HEK293T (cell line): ENCODE data around the gene CCM2.
A peak's percentile ranks its signal among the peaks of the same experiment; 100 is the strongest.

Source experiments
- ARNT ChIP-seq: fragments of 450-650 bp; IDR thresholded peaks from 2 replicates; pipeline ENCODE4 v1.6.1; 2017; ENCODE audit warnings: mild to moderate bottlenecking
- BHLHE40 ChIP-seq: fragments of 450-650 bp; IDR thresholded peaks from 2 replicates; pipeline ENCODE4 v1.6.1; 2016; ENCODE audit warnings: mild to moderate bottlenecking, moderate library complexity, borderline replicate concordance
- CTBP1 ChIP-seq: fragments of 450-650 bp; IDR thresholded peaks from 2 replicates; pipeline ENCODE4 v1.6.1; 2016; ENCODE audit warnings: borderline replicate concordance
- ELF4 ChIP-seq: fragments of 450-650 bp; IDR thresholded peaks from 2 replicates; pipeline ENCODE4 v1.6.1; 2017; ENCODE audit warnings: antibody characterized with exemption
- FOXA1 ChIP-seq: fragments of 450-650 bp; IDR thresholded peaks from 2 replicates; pipeline ENCODE4 v1.6.1; 2016; ENCODE audit warnings: mild to moderate bottlenecking
- FOXK2 ChIP-seq: fragments of 450-650 bp; IDR thresholded peaks from 2 replicates; pipeline ENCODE4 v1.6.1; 2016; ENCODE audit warnings: mild to moderate bottlenecking
- FOXM1 ChIP-seq: fragments of 450-650 bp; IDR thresholded peaks from 2 replicates; pipeline ENCODE4 v1.6.1; 2017; ENCODE audit warnings: mild to moderate bottlenecking, borderline replicate concordance
- HDGF ChIP-seq: fragments of 450-650 bp; IDR thresholded peaks from 2 replicates; pipeline ENCODE4 v1.6.1; 2017; ENCODE audit warnings: antibody characterized with exemption, borderline replicate concordance
- L3MBTL2 ChIP-seq: fragments of 450-650 bp; conservative IDR thresholded peaks from 2 replicates; pipeline ENCODE4 v1.6.1; 2016; ENCODE audit warnings: mild to moderate bottlenecking
- NFRKB ChIP-seq: fragments of 450-650 bp; IDR thresholded peaks from 2 replicates; pipeline ENCODE4 v1.6.1; 2016; ENCODE audit warnings: mild to moderate bottlenecking, moderate library complexity
- PKNOX1 ChIP-seq: fragments of 450-650 bp; IDR thresholded peaks from 2 replicates; pipeline ENCODE4 v1.6.1; 2016
- SP1 ChIP-seq: fragments of 450-650 bp; IDR thresholded peaks from 2 replicates; pipeline ENCODE4 v1.6.1; 2017
- SUZ12 ChIP-seq: fragments of 450-650 bp; IDR thresholded peaks from 2 replicates; pipeline ENCODE4 v1.6.1; 2016; ENCODE audit warnings: mild to moderate bottlenecking
- TARDBP ChIP-seq: fragments of 450-650 bp; IDR thresholded peaks from 2 replicates; pipeline ENCODE4 v1.6.1; 2016

DNA sequence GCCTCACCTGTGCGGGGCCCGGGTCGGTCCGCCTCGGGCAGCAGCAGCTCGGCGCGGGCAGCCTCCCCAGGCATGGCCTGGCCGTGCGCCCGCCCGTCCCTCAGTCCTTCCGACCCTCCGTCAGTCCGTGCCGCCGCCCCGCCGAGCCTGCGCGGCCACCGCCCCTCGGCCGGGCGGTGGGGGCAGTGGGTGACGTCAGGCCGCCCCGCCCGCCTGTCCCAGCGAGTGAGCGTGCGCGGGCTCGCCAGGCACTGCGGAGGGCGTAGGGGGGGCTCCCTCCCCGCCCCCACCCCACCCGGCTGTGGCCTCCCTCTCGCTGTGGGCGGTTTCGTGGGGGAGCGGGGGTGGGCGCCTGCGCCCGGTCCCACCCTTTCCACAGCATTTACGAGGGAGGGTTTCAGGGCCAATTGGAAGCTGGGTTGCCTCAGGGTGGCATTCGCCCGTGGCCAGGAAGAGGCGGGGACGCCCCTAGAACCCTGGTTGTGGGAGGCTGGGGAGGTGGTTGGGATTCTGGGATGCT is 88.9 kb downstream of the CCM2 start, which contains the start of gene NACAD:
- TF ChIP-seq BHLHE40 = no peak
- TF ChIP-seq PKNOX1 = no peak
- no peak for TF ChIP-seq CTBP1
- no peak for TF ChIP-seq SUZ12
- TF ChIP-seq SP1 = no peak
- TF ChIP-seq FOXM1 = 0 out of 2 replicates have a peak, but pooled peaks have one; percentile 3
- no peak for TF ChIP-seq ARNT
- no peak for TF ChIP-seq FOXA1
- TF ChIP-seq FOXK2 = no peak
- TF ChIP-seq NFRKB = no peak
- no peak for TF ChIP-seq L3MBTL2
- no peak for TF ChIP-seq ELF4
- TF ChIP-seq HDGF = no peak
- TF ChIP-seq TARDBP = no peak
